Ishikawa (cell line): ENCODE results near the gene YAP1.

ENCODE experiments used
- EP300 ChIP-seq: IDR thresholded peaks from 2 replicates; pipeline ENCODE4 v1.6.1; 2012; ENCODE audit warnings: borderline replicate concordance
- MAX ChIP-seq: IDR thresholded peaks from 2 replicates; pipeline ENCODE4 v1.6.1; 2012
- RAD21 ChIP-seq: IDR thresholded peaks from 2 replicates; pipeline ENCODE4 v1.6.1; 2012; ENCODE audit warnings: low read depth
- REST ChIP-seq: IDR thresholded peaks from 2 replicates; pipeline ENCODE4 v1.6.1; 2012; ENCODE audit warnings: low read depth, mild to moderate bottlenecking
- TCF12 ChIP-seq: IDR thresholded peaks from 2 replicates; pipeline ENCODE4 v1.6.1; 2012; ENCODE audit warnings: low read depth
- TEAD4 ChIP-seq: IDR thresholded peaks from 2 replicates; pipeline ENCODE4 v1.6.1; 2012
- YY1 ChIP-seq: IDR thresholded peaks from 2 replicates; pipeline ENCODE4 v1.6.1; 2012; ENCODE audit warnings: low read depth

- TF ChIP-seq TEAD4 (no peak), MAX (no peak), REST (no peak), EP300 (no peak), TCF12 (no peak), RAD21 (no peak), YY1 (no peak)
Measured at GRCh38 chr11:102230186-102230585, 119.9 kb downstream of the YAP1 start.
